Measurements from ENCODE around the gene ANTXR1. TPM values are rescaled to one million over a fixed set of nuclear protein-coding genes. Genes with fewer than 3 reads are reported as not detected.

Gene ANTXR1
- total RNA-seq: 1.5 and 2.5 TPM in 2 replicates

DNA sequence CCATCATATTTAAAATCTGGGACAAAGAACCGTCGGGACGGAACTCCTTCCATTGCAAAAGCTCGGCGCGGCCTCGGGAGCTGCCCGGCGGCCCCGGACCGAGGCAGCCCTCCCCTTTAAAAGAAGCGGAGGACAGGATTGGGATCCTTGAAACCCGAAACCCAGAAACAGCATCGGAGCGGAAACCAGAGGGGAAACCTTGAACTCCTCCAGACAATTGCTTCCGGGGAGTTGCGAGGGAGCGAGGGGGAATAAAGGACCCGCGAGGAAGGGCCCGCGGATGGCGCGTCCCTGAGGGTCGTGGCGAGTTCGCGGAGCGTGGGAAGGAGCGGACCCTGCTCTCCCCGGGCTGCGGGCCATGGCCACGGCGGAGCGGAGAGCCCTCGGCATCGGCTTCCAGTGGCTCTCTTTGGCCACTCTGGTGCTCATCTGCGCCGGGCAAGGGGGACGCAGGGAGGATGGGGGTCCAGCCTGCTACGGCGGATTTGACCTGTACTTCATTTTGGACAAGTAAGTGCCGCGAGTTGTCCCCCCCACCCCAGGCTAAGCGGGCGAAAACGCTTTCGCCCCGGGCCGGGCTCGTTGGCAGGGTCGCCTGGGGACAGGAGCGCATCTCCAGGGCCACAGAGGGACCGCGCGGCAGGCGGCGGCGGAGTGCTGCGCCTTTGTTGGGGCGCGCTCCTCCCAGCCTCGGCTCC lies at the start of gene ANTXR1:
TSS of gene ANTXR1 (plus strand) at position 38 of the 698 bp plus-strand sequence. CDS start at position 359, 321 bp downstream.

GRCh38 chr2:68974251-68974650 lies 38.7 kb upstream of the ANTXR1 start, which contains the start of gene GKN1:
TSS of gene GKN1 (plus strand) at chr2:68974636. CDS start at chr2:68974678, 42 bp downstream.

Other genes with a start within 250 kb of the ANTXR1 start
- not detected in 2 replicates for gene BMP10, start 141.8 kb upstream of the ANTXR1 start, total RNA-seq
- 0.20 TPM in 1 of 2 replicates, not detected in the other for gene GKN2, start 60.3 kb upstream of the ANTXR1 start, total RNA-seq
- not detected in 2 replicates for gene GKN1, start 38.5 kb upstream of the ANTXR1 start, total RNA-seq

All from mammary microvascular endothelial cell (primary cell).